Calu3 (cell line): ENCODE measurements around the gene PPP1R15A. TPM values are rescaled to one million over a fixed set of nuclear protein-coding genes. Genes with fewer than 3 reads are reported as not detected.
"Not testable (repeated sequence)": the region's sequence is repeated elsewhere in the genome, so short reads cannot be mapped to it uniquely, and the experiment has no call there.

Experiments
- BruUV-seq: library from RNA; stranded (reverse); fragments of 400-500 nt; replicated peaks from 2 replicates; lab custom pipeline; 2021; lab: Mats Ljungman, UMichigan
- CTCF ChIA-PET: fragments of 300-600 bp; sonication (Branson Sonifier 250); formaldehyde crosslinking; loops from one replicate; lab custom pipeline; 2022; ENCODE audit warnings: antibody characterized with exemption; lab: Charles Lee
- DNase-seq: peaks from one replicate; pipeline ENCODE4 v3.0.0; 2022
- H3K27ac Mint-ChIP-seq: one replicate; pipeline ENCODE4 v1.8.0; 2022; ENCODE audit warnings: mixed read lengths; ENCODE audit not compliant: unreplicated experiment
- H3K27me3 Mint-ChIP-seq: one replicate; pipeline ENCODE4 v1.8.0; 2022; ENCODE audit warnings: mixed read lengths; ENCODE audit not compliant: unreplicated experiment
- H3K36me3 Mint-ChIP-seq: one replicate; pipeline ENCODE4 v1.8.0; 2022; ENCODE audit warnings: mild to moderate bottlenecking, moderate library complexity, mixed read lengths; ENCODE audit not compliant: insufficient read depth, unreplicated experiment
- H3K4me1 Mint-ChIP-seq: one replicate; pipeline ENCODE4 v1.8.0; 2022; ENCODE audit warnings: mild to moderate bottlenecking, low read depth, mixed read lengths; ENCODE audit not compliant: unreplicated experiment
- H3K4me3 Mint-ChIP-seq: one replicate; pipeline ENCODE4 v1.8.0; 2022; ENCODE audit warnings: mild to moderate bottlenecking, low read depth, moderate library complexity, mixed read lengths; ENCODE audit not compliant: unreplicated experiment
- H3K9me3 Mint-ChIP-seq: one replicate; pipeline ENCODE4 v1.8.0; 2022; ENCODE audit warnings: low read depth, mixed read lengths; ENCODE audit not compliant: unreplicated experiment
- CTCF ChIP-seq: fragments of 200-600 bp; IDR thresholded peaks from one replicate; pipeline ENCODE4 v1.8.0; 2022; ENCODE audit warnings: antibody characterized with exemption; ENCODE audit not compliant: unreplicated experiment
- intact Hi-C: fragments of 100-400 bp; cut with micrococcal nuclease; formaldehyde crosslinking; loops from one replicate; pipeline ENCODE4 v1.10.0; 2022; ENCODE audit not compliant: unreplicated experiment
- total RNA-seq: library from RNA; stranded (reverse); gene quantifications from 2 replicates; pipeline ENCODE4 v1.2.3, GENCODE V29; 2022

Gene PPP1R15A
- total RNA-seq, 1 experiment from 2014 or later: 118 TPM

- Mint-ChIP-seq H3K36me3 (peaks cover 76% of the 10 kb centered on the region), H3K4me1 (no peaks in the 10 kb centered on the region), H3K9me3 (no peaks in the 10 kb centered on the region), H3K27me3 (no peaks in the 10 kb centered on the region), H3K27ac (no peak overlapping the region), H3K4me3 (no peak overlapping the region)
- no peak for TF ChIP-seq CTCF
- no TSS peak for BruUV-seq
- no peak for DNase-seq
- CTCF ChIA-PET: interaction anchor here (0.7 kb wide), 1 partner anchor 647 kb away, joined by 3 read pairs; no protein-coding TSS in a partner anchor
- intact Hi-C loops: no loop called here
Observed at GRCh38 chr19:48915757-48916156, 43.5 kb downstream of the PPP1R15A start.

GRCh38 chr19:48918071-48918470 lies 45.9 kb downstream of the PPP1R15A start:
- no peak overlapping the region for H3K27ac Mint-ChIP-seq
- CTCF ChIA-PET: interaction anchor here (1.0 to 1.4 kb wide), 2 partner anchors 10 to 204 kb away, joined by 3 to 4 read pairs; no protein-coding TSS in a partner anchor
- H3K4me1 Mint-ChIP-seq: no peaks in the 10 kb centered on the region

GRCh38 chr19:48918801-48919247 lies 46.6 kb downstream of the PPP1R15A start:
- CTCF ChIA-PET: interaction anchor here (0.7 to 1.4 kb wide), 2 partner anchors 10 to 251 kb away, joined by 4 read pairs; no protein-coding TSS in a partner anchor
- no peak for DNase-seq
- no peak for TF ChIP-seq CTCF
- Mint-ChIP-seq H3K4me3 (no peak overlapping the region), H3K4me1 (no peaks in the 10 kb centered on the region), H3K27ac (no peak overlapping the region), H3K27me3 (no peaks in the 10 kb centered on the region), H3K36me3 (peaks cover 77% of the 10 kb centered on the region), H3K9me3 (no peaks in the 10 kb centered on the region)
- intact Hi-C loops: no loop called here
- BruUV-seq: no TSS peak

More at GRCh38 chr19:48918071-48918470, 45.9 kb downstream of the PPP1R15A start:
- Mint-ChIP-seq H3K9me3 (no peaks in the 10 kb centered on the region), H3K4me3 (no peak overlapping the region), H3K36me3 (peaks cover 80% of the 10 kb centered on the region), H3K27me3 (no peaks in the 10 kb centered on the region)
- no peak for TF ChIP-seq CTCF
- no TSS peak for BruUV-seq
- DNase-seq: no peak
- intact Hi-C loops: no loop called here

- BruUV-seq, H3K9me3 Mint-ChIP-seq, DNase-seq, H3K27me3 Mint-ChIP-seq, H3K4me3 Mint-ChIP-seq, H3K27ac Mint-ChIP-seq, intact Hi-C loops, H3K4me1 Mint-ChIP-seq: not testable (repeated sequence)
- peaks cover 76% of the 10 kb centered on the region for H3K36me3 Mint-ChIP-seq
- CTCF ChIA-PET: interaction anchor here (1.4 kb wide), 1 partner anchor 9 kb away, joined by 4 read pairs; no protein-coding TSS in a partner anchor
Observed at GRCh38 chr19:48919271-48919670, 47.0 kb downstream of the PPP1R15A start.

- TF ChIP-seq CTCF: no peak
- Mint-ChIP-seq H3K27ac (no peak overlapping the region), H3K27me3 (no peaks in the 10 kb centered on the region), H3K4me1 (no peaks in the 10 kb centered on the region), H3K4me3 (no peak overlapping the region), H3K9me3 (no peaks in the 10 kb centered on the region), H3K36me3 (peaks cover 63% of the 10 kb centered on the region)
- intact Hi-C loops: no loop called here
- DNase-seq: no peak
- BruUV-seq: no TSS peak
- CTCF ChIA-PET: interaction anchor here (1.5 kb wide), 1 partner anchor 12 kb away, joined by 5 read pairs; the partner anchor contains the start of gene DHDH
Observed at GRCh38 chr19:48920949-48921348, 48.7 kb downstream of the PPP1R15A start.
